ENCODE measurements around the gene PALD1. TPM values are rescaled to one million over a fixed set of nuclear protein-coding genes. Genes with fewer than 3 reads are reported as not detected.

The PALD1 gene
- total and polyA plus RNA-seq, 2 of the 13 experiments (the other 11 are each of a cell fraction or from before 2014, with no cell fraction given), result 0.07 to 0.09 TPM

- TF ChIP-seq ZNF407 (CRISPR knock-in tag; IDR thresholded peaks at IDR 0.05; ENCODE audit: not compliant biosample characterization), result no peak
- TF ChIP-seq PLSCR1 (CRISPR knock-in tag; IDR thresholded peaks at IDR 0.05; ENCODE audit: borderline replicate concordance), result no peak
- no peak for TF ChIP-seq ZBTB8A (CRISPR knock-in tag; IDR thresholded peaks at IDR 0.05; ENCODE audit: borderline replicate concordance, low read depth)
- TF ChIP-seq ATAD3A (CRISPR knock-in tag; IDR thresholded peaks at IDR 0.05), result no peak
- no peak for TF ChIP-seq NRL (CRISPR knock-in tag; IDR thresholded peaks at IDR 0.05; ENCODE audit: borderline replicate concordance)
- TF ChIP-seq AKAP8 (CRISPR knock-in tag; IDR thresholded peaks at IDR 0.05), result no peak
- TF ChIP-seq HNRNPL (IDR thresholded peaks at IDR 0.05; ENCODE audit: low read depth, low read length), result no peak
- TF ChIP-seq RERE (CRISPR knock-in tag; IDR thresholded peaks at IDR 0.05; ENCODE audit: low read depth), result no peak
- TF ChIP-seq CHD2 (IDR thresholded peaks at IDR 0.05; ENCODE audit: low read depth, low read length), result no peak
- TF ChIP-seq ZNF280B (CRISPR knock-in tag; IDR thresholded peaks at IDR 0.05; ENCODE audit: borderline replicate concordance), result no peak
- no peak for TF ChIP-seq SMAD9 (CRISPR knock-in tag; IDR thresholded peaks at IDR 0.05)
- TF ChIP-seq ZNF572 (CRISPR knock-in tag; IDR thresholded peaks at IDR 0.05), result no peak
Measured at GRCh38 chr10:70596110-70596798, 117.7 kb downstream of the PALD1 start (continued).

All from HepG2 (cell line).